GM11168 (cell line): Measurements from ENCODE around the gene MRPS9.

Experiments used
- in situ Hi-C: fragments of 300-500 bp; cut with MboI; formaldehyde crosslinking; loops from one replicate; pipeline ENCODE4 v1.12.0; 2022; ENCODE audit warnings: low sequenced_read_pairs; ENCODE audit not compliant: unreplicated experiment

MRPS9 gene

GRCh38 chr2:105116348-105116747 is 78.5 kb downstream of the MRPS9 start:
- in situ Hi-C loops = loop anchor here (5.0 kb wide), 1 partner anchor 121 kb away; no protein-coding TSS in a partner anchor

- in situ Hi-C loops = loop anchor here (5.0 kb wide), 1 partner anchor 120 kb away; no protein-coding TSS in a partner anchor
Observed at GRCh38 chr2:105117565-105117964, 79.7 kb downstream of the MRPS9 start.

GRCh38 chr2:105118960-105119359 is 81.1 kb downstream of the MRPS9 start:
- in situ Hi-C loops = loop anchor here (5.0 kb wide), 1 partner anchor 118 kb away; no protein-coding TSS in a partner anchor

GRCh38 chr2:105121434-105121833 is 83.6 kb downstream of the MRPS9 start:
- in situ Hi-C loops = no loop called here

GRCh38 chr2:105125428-105125827 is 87.6 kb downstream of the MRPS9 start:
- in situ Hi-C loops = no loop called here

GRCh38 chr2:105125920-105126319 is 88.1 kb downstream of the MRPS9 start:
- in situ Hi-C loops = no loop called here

- in situ Hi-C loops = no loop called here
Observed at GRCh38 chr2:105126336-105126735, 88.5 kb downstream of the MRPS9 start.

GRCh38 chr2:105127289-105127915 is 89.5 kb downstream of the MRPS9 start:
- in situ Hi-C loops = no loop called here

GRCh38 chr2:105129722-105130232 is 91.9 kb downstream of the MRPS9 start:
- in situ Hi-C loops = no loop called here

GRCh38 chr2:105130546-105130945 is 92.7 kb downstream of the MRPS9 start:
- in situ Hi-C loops = no loop called here

GRCh38 chr2:105134081-105134480 is 96.2 kb downstream of the MRPS9 start:
- in situ Hi-C loops = no loop called here

GRCh38 chr2:105135436-105135835 is 97.6 kb downstream of the MRPS9 start:
- in situ Hi-C loops = no loop called here

- in situ Hi-C loops = no loop called here
Observed at GRCh38 chr2:105136394-105136793, 98.5 kb downstream of the MRPS9 start.

- in situ Hi-C loops = no loop called here
Observed at GRCh38 chr2:105138643-105139042, 100.8 kb downstream of the MRPS9 start.

GRCh38 chr2:105139556-105140239 is 101.8 kb downstream of the MRPS9 start:
- in situ Hi-C loops = no loop called here

GRCh38 chr2:105140240-105140568 is 102.3 kb downstream of the MRPS9 start:
- in situ Hi-C loops = no loop called here

GRCh38 chr2:105141099-105141614 is 103.3 kb downstream of the MRPS9 start:
- in situ Hi-C loops = no loop called here

- in situ Hi-C loops = no loop called here
Observed at GRCh38 chr2:105142239-105142638, 104.4 kb downstream of the MRPS9 start.

GRCh38 chr2:105143094-105143466 is 105.2 kb downstream of the MRPS9 start:
- in situ Hi-C loops = no loop called here

GRCh38 chr2:105143467-105144151 is 105.7 kb downstream of the MRPS9 start:
- in situ Hi-C loops = no loop called here
